Measurements from ENCODE around the gene ASCL1.

The ASCL1 gene

DNA sequence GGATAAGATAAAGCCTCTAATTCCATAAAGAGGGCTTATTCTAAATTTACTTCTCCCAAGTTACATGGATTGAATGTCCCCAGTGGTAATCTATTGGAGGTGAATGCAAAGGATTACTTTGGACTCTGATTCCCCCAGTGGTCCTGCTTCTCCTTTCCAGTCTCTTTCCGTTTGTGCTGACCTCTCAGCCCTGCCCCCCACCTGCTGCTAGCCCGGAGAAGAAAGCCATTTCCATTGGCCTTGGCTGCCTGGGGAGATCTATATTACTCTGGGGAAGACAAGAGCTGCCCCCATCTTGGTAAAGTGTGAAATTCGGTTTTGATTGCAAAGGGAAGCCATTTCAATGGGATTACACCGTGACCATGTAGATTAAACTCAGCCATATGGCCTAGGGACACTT is 13.3 kb downstream of the ASCL1 start:
- in situ Hi-C loops (cut with HindIII; ENCODE audit: low sequenced_read_pairs), result no loop called here

DNA sequence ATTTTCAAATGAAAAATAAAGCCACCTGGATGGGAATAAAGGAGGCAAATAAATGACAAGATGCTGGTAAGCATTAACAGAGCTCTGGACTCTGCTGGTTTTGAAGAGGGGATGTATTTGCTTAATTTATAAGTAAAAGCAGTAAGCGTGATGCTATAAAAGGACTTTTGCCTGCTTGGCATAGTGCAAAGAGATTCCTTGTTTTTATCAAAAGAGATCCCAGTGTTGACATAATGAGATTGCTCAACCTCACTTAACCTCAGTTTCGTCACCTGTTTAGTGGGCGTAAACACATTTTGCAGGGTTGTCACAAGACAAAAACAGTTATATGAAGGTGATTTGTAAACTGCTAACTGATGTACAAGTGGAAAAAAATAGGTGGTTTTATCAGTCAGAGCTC is 13.8 kb downstream of the ASCL1 start:
- no peak for DNase-seq (ENCODE audit: low read depth)
- TF ChIP-seq CTCF (IDR thresholded peaks at IDR 0.05; ENCODE audit: low read depth, low read length, missing control alignments), result no peak
- in situ Hi-C loops (cut with HindIII; ENCODE audit: low sequenced_read_pairs), result no loop called here
- H3K4me3 ChIP-seq (ENCODE audit: low read depth, low read length), result no peak overlapping the region

More for the DNA sequence above, 13.3 kb downstream of the ASCL1 start:
- H3K4me3 ChIP-seq (ENCODE audit: low read depth, low read length), result no peak overlapping the region
- DNase-seq (ENCODE audit: low read depth), result no peak
- TF ChIP-seq CTCF (IDR thresholded peaks at IDR 0.05; ENCODE audit: low read depth, low read length, missing control alignments), result no peak

DNA sequence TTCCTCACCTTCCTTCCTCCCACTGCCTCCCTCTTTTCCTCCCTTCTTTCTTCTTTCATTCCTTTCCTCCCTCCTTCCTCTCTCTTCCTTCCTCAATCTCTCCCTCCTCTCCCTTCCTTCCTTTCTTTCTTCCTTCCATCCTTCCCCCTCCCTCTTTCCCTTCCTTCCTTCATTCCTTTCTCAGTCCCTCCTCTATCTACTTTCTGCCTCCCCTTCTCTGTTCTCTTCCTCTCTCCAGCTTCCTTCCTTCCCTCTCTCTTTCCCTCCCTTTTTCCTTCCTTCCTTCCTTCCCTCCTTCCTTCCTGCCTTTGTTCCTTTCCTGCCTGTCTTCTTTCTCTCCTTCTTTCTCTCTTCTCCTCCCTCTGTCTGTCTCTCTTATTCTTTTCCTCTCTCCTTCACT is 16.1 kb downstream of the ASCL1 start:
- in situ Hi-C loops (cut with HindIII; ENCODE audit: low sequenced_read_pairs), result no loop called here
- DNase-seq (ENCODE audit: low read depth), result no peak
- no peak for TF ChIP-seq CTCF (IDR thresholded peaks at IDR 0.05; ENCODE audit: low read depth, low read length, missing control alignments)
- no peak overlapping the region for H3K4me3 ChIP-seq (ENCODE audit: low read depth, low read length)

GRCh38 chr12:102976609-102977280 is 19.3 kb downstream of the ASCL1 start:
- in situ Hi-C loops (cut with HindIII; ENCODE audit: low sequenced_read_pairs), result no loop called here
- no peak for TF ChIP-seq CTCF (IDR thresholded peaks at IDR 0.05; ENCODE audit: low read depth, low read length, missing control alignments)
- DNase-seq (ENCODE audit: low read depth), result no peak
- H3K4me3 ChIP-seq (ENCODE audit: low read depth, low read length), result no peak overlapping the region

GRCh38 chr12:102977945-102978706 is 20.7 kb downstream of the ASCL1 start:
- TF ChIP-seq CTCF (IDR thresholded peaks at IDR 0.05; ENCODE audit: low read depth, low read length, missing control alignments), result no peak
- in situ Hi-C loops (cut with HindIII; ENCODE audit: low sequenced_read_pairs), result no loop called here
- no peak overlapping the region for H3K4me3 ChIP-seq (ENCODE audit: low read depth, low read length)
- no peak for DNase-seq (ENCODE audit: low read depth)

DNA sequence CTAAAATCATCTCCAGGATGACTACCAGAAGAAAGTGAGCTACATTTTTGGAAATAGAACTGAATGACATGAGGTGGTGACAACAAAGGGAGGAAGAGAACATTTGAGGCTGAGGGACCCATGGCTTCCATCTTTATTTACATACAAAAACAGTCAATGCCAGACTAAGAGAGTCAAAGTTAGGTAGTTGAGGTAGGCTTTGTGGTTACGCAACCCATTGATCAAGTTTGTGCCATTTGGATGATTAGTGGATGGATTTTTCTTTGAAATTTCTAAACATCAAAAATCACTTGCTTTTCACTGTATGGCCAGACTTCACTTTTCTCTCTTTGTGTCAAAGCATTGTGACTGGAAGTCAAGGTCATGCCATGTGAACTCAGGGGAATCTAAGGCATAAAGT is 22.9 kb downstream of the ASCL1 start:
- in situ Hi-C loops (cut with HindIII; ENCODE audit: low sequenced_read_pairs), result no loop called here
- DNase-seq (ENCODE audit: low read depth), result no peak
- no peak for TF ChIP-seq CTCF (IDR thresholded peaks at IDR 0.05; ENCODE audit: low read depth, low read length, missing control alignments)
- no peak overlapping the region for H3K4me3 ChIP-seq (ENCODE audit: low read depth, low read length)

Data from astrocyte of the cerebellum (primary cell).